GM21717 (cell line): ENCODE data around the gene PDSS2.
A peak's percentile ranks its signal among the peaks of the same experiment; 100 is the strongest.
"Not testable (repeated sequence)": the region's sequence is repeated elsewhere in the genome, so short reads cannot be mapped to it uniquely, and the experiment has no call there.

ENCODE experiments used
- ATAC-seq: cut with Tn5 transposase; IDR thresholded peaks from one replicate; pipeline ENCODE4 v1.9.1; 2021; ENCODE audit warnings: mild to moderate bottlenecking, moderate library complexity; ENCODE audit not compliant: unreplicated experiment

The PDSS2 gene

GRCh38 chr6:107180099-107180498, 279.3 kb downstream of the PDSS2 start:
- no peak for ATAC-seq

- no peak for ATAC-seq
Observed at GRCh38 chr6:107179004-107179403, 280.4 kb downstream of the PDSS2 start.

GRCh38 chr6:107173779-107174178, 285.6 kb downstream of the PDSS2 start:
- no peak for ATAC-seq

GRCh38 chr6:107171513-107171912, 287.9 kb downstream of the PDSS2 start:
- no peak for ATAC-seq

GRCh38 chr6:107164299-107164698, 295.1 kb downstream of the PDSS2 start:
- not testable (repeated sequence) for ATAC-seq

- ATAC-seq, result no peak
Observed at GRCh38 chr6:107161521-107161920, 297.8 kb downstream of the PDSS2 start.

- no peak for ATAC-seq
Observed at GRCh38 chr6:107156617-107157016, 302.7 kb downstream of the PDSS2 start.

GRCh38 chr6:107154801-107155160, 304.6 kb downstream of the PDSS2 start:
- no peak for ATAC-seq

GRCh38 chr6:107154131-107154800, 305.1 kb downstream of the PDSS2 start:
- no peak for ATAC-seq

GRCh38 chr6:107152638-107153430, 306.5 kb downstream of the PDSS2 start:
- ATAC-seq, result no peak

- no peak for ATAC-seq
Observed at GRCh38 chr6:107144666-107145065, 314.7 kb downstream of the PDSS2 start.

GRCh38 chr6:107144014-107144413, 315.4 kb downstream of the PDSS2 start:
- ATAC-seq, result no peak

GRCh38 chr6:107140581-107140980, 318.8 kb downstream of the PDSS2 start:
- no peak for ATAC-seq

GRCh38 chr6:107136324-107136723, 323.0 kb downstream of the PDSS2 start:
- ATAC-seq, result not testable (repeated sequence)

GRCh38 chr6:107135048-107135680, 324.2 kb downstream of the PDSS2 start:
- ATAC-seq, result not testable (repeated sequence)

GRCh38 chr6:107132330-107132954, 326.9 kb downstream of the PDSS2 start:
- ATAC-seq, result no peak

GRCh38 chr6:107129370-107129925, 329.9 kb downstream of the PDSS2 start:
- no peak for ATAC-seq

GRCh38 chr6:107128577-107128976, 330.8 kb downstream of the PDSS2 start:
- ATAC-seq, result no peak

- ATAC-seq, result no peak
Observed at GRCh38 chr6:107128175-107128574, 331.2 kb downstream of the PDSS2 start.

- ATAC-seq, result no peak
Observed at GRCh38 chr6:107125771-107126170, 333.6 kb downstream of the PDSS2 start.

- ATAC-seq, result peak; percentile 84
Observed at GRCh38 chr6:107124934-107125348, 334.4 kb downstream of the PDSS2 start.
